GM12864 (cell line): ENCODE measurements around the gene LINGO1.

Experiments
- DNase-seq: peaks from one replicate; pipeline ENCODE4 v3.0.0-alpha.2; 2011; ENCODE audit warnings: low read depth
- H3K4me3 ChIP-seq: 2 replicates; pipeline ENCODE4 v1.5.1; 2011; ENCODE audit warnings: mild to moderate bottlenecking, low read depth, low read length, control low read depth
- TF ChIP-seq, protein P1 (sequence below): IDR thresholded peaks from 2 replicates; pipeline ENCODE4 v1.5.1; 2011; ENCODE audit warnings: low read depth, mild to moderate bottlenecking, moderate library complexity, low read length, control low read depth, inconsistent platforms; ENCODE audit errors: missing control alignments

Gene LINGO1

GRCh38 chr15:77604973-77605372 lies 27.7 kb downstream of the LINGO1 start:
- H3K4me3 ChIP-seq: no peak overlapping the region
- DNase-seq: no peak
- TF ChIP-seq, protein P1, sequence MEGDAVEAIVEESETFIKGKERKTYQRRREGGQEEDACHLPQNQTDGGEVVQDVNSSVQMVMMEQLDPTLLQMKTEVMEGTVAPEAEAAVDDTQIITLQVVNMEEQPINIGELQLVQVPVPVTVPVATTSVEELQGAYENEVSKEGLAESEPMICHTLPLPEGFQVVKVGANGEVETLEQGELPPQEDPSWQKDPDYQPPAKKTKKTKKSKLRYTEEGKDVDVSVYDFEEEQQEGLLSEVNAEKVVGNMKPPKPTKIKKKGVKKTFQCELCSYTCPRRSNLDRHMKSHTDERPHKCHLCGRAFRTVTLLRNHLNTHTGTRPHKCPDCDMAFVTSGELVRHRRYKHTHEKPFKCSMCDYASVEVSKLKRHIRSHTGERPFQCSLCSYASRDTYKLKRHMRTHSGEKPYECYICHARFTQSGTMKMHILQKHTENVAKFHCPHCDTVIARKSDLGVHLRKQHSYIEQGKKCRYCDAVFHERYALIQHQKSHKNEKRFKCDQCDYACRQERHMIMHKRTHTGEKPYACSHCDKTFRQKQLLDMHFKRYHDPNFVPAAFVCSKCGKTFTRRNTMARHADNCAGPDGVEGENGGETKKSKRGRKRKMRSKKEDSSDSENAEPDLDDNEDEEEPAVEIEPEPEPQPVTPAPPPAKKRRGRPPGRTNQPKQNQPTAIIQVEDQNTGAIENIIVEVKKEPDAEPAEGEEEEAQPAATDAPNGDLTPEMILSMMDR: no peak

GRCh38 chr15:77603611-77604336 lies 28.9 kb downstream of the LINGO1 start:
- no peak for DNase-seq
- TF ChIP-seq, protein P1: no peak
- no peak overlapping the region for H3K4me3 ChIP-seq

GRCh38 chr15:77602800-77603199 lies 29.9 kb downstream of the LINGO1 start:
- TF ChIP-seq, protein P1: no peak
- DNase-seq: no peak
- H3K4me3 ChIP-seq: no peak overlapping the region

DNA sequence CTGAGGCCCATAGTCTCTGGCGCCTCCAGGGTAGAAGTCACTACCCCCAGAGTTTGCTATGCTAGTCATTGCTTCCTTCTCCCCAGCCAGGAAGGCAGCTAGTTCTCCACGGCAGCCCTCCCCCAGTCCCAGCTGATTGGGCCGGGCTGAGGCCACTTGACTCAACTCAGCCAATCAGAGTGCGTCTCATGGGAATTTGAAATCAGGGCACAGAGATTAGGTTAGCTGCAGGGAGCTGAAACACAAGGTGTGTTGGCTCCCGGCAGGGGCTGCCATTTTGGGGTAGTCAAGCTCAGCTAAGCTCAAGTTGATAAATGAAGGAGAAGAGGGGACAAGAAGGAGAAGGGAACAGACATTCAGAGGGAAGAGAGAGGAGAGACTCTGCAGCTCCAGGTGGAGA lies 32.8 kb downstream of the LINGO1 start:
- TF ChIP-seq, protein P1: no peak
- DNase-seq: no peak
- no peak overlapping the region for H3K4me3 ChIP-seq

- DNase-seq: no peak
- TF ChIP-seq, protein P1: no peak
- H3K4me3 ChIP-seq: no peak overlapping the region
Measured at GRCh38 chr15:77599357-77599756, 33.4 kb downstream of the LINGO1 start.

- no peak overlapping the region for H3K4me3 ChIP-seq
- no peak for DNase-seq
- TF ChIP-seq, protein P1: no peak
Measured at GRCh38 chr15:77598644-77599043, 34.1 kb downstream of the LINGO1 start.
